Panc1 (cell line): ENCODE results near the gene BACH2. TPM values are rescaled to one million over a fixed set of nuclear protein-coding genes. Genes with fewer than 3 reads are reported as not detected.

Experiments
- ATAC-seq: fragments of 200-7000 bp; cut with Tn5 transposase; 2 replicates; pipeline ENCODE4 v1.9.1; 2020; ENCODE audit warnings: mild to moderate bottlenecking, moderate library complexity
- BruUV-seq: library from RNA; stranded (reverse); fragments of 400-500 nt; replicated peaks from 2 replicates; lab custom pipeline; 2021; lab: Mats Ljungman, UMichigan
- CTCF ChIA-PET: fragments of 300-600 bp; sonication (Branson Sonifier 250); formaldehyde crosslinking; loops from one replicate; lab custom pipeline; 2022; ENCODE audit warnings: antibody characterized with exemption; lab: Charles Lee
- POLR2A ChIA-PET: fragments of 300-600 bp; sonication (Branson Sonifier 250); formaldehyde crosslinking; loops from one replicate; lab custom pipeline; 2022; ENCODE audit warnings: antibody characterized with exemption; lab: Charles Lee
- DNase-seq: peaks from one replicate; pipeline ENCODE4 v3.0.0-alpha.2; 2010; ENCODE audit warnings: low read depth, low spot score
- H3K27ac ChIP-seq: 2 replicates; pipeline ENCODE4 v1.5.1; 2011; ENCODE audit warnings: mild to moderate bottlenecking, low read length, inconsistent platforms
- H3K27me3 ChIP-seq: fragments of 200-500 bp; sonication (Bioruptor generic); 2 replicates; pipeline ENCODE4 v1.6.0; 2014; ENCODE audit warnings: low read length, inconsistent platforms; ENCODE audit not compliant: control insufficient read depth, insufficient read depth
- H3K36me3 ChIP-seq: fragments of 200-500 bp; sonication (Bioruptor generic); 2 replicates; pipeline ENCODE4 v1.5.1; 2014; ENCODE audit warnings: inconsistent platforms, mild to moderate bottlenecking, low read length, moderate library complexity; ENCODE audit not compliant: control insufficient read depth, insufficient read depth
- H3K4me1 ChIP-seq: 2 replicates; pipeline ENCODE4 v1.5.1; 2011; ENCODE audit warnings: inconsistent platforms, mild to moderate bottlenecking, low read length, moderate library complexity; ENCODE audit not compliant: control insufficient read depth, insufficient read depth
- H3K4me3 ChIP-seq, 2 experiments: 2 replicates each; pipeline ENCODE4 v1.5.1; 2011 to 2012; ENCODE audit warnings: low read depth in 2 of 2, low read length in 2 of 2, mild to moderate bottlenecking in 2 of 2, inconsistent platforms in 1 of 2, moderate library complexity in 1 of 2
- H3K9me3 ChIP-seq: fragments of 200-500 bp; sonication (Bioruptor generic); 2 replicates; pipeline ENCODE4 v1.5.1; 2014; ENCODE audit warnings: low read depth, mild to moderate bottlenecking, inconsistent platforms, low read length, moderate library complexity; ENCODE audit not compliant: control insufficient read depth, insufficient read depth
- CTCF ChIP-seq: fragments of 450-650 bp; IDR thresholded peaks from 2 replicates; pipeline ENCODE4 v1.5.1; 2017; ENCODE audit warnings: mild to moderate bottlenecking
- POLR2AphosphoS5 ChIP-seq: IDR thresholded peaks from 2 replicates; pipeline ENCODE4 v1.6.1; 2012; ENCODE audit warnings: mild to moderate bottlenecking, low read depth, low read length, moderate library complexity
- REST ChIP-seq, 2 experiments: IDR thresholded peaks; 2 replicates each; pipeline ENCODE4 v1.6.1; 2011 to 2012; ENCODE audit warnings: low read depth in 2 of 2, control low read depth in 1 of 2, low read length in 1 of 2, mild to moderate bottlenecking in 1 of 2, moderate library complexity in 1 of 2; ENCODE audit not compliant: insufficient read depth in 1 of 2
- SIN3A ChIP-seq: IDR thresholded peaks from 2 replicates; pipeline ENCODE4 v1.6.1; 2012; ENCODE audit warnings: low read depth, mild to moderate bottlenecking, low read length, moderate library complexity, borderline replicate concordance; ENCODE audit not compliant: insufficient read depth
- TCF7L2 ChIP-seq: IDR thresholded peaks from 2 replicates; pipeline ENCODE4 v1.6.1; 2011; ENCODE audit warnings: mild to moderate bottlenecking, low read depth, low read length, inconsistent platforms
- in situ Hi-C: cut with HindIII; loops from 2 replicates; pipeline ENCODE4 v1.10.0; 2016; ENCODE audit warnings: low sequenced_read_pairs, low pct_unique_long_range_greater_than_20kb
- intact Hi-C: fragments of 100-400 bp; cut with micrococcal nuclease; formaldehyde crosslinking; loops from one replicate; pipeline ENCODE4 v1.10.0; 2022; ENCODE audit not compliant: unreplicated experiment
- total RNA-seq: library from RNA; stranded (reverse); gene quantifications from one replicate; pipeline ENCODE4 v1.2.1, GENCODE V29; 2021; ENCODE audit not compliant: unreplicated experiment

BACH2 gene
- total RNA-seq, 1 experiment from 2014 or later, result 1.6 TPM

GRCh38 chr6:89938014-89938413, 358.6 kb downstream of the BACH2 start:
- no TSS peak for BruUV-seq
- CTCF ChIA-PET, result no interaction called here
- intact Hi-C loops, result no loop called here

GRCh38 chr6:89936177-89936576, 360.5 kb downstream of the BACH2 start:
- Histone ChIP-seq H3K27me3 (no peaks in the 10 kb centered on the region), H3K36me3 (no peaks in the 10 kb centered on the region), H3K9me3 (no peaks in the 10 kb centered on the region), H3K4me3 (no peak overlapping the region), H3K27ac (no peak overlapping the region), H3K4me1 (0 out of 2 replicates have a peak, but pooled peaks cover 2% of the 10 kb centered on the region)
- ChIA-PET CTCF (interaction anchor here (0.5 kb wide), 1 partner anchor 441 kb away, joined by 6 read pairs; no protein-coding TSS in a partner anchor), POLR2A (interaction anchor here (0.6 kb wide), 1 partner anchor 573 kb away, joined by 3 read pairs; no protein-coding TSS in a partner anchor)
- ATAC-seq (no peak), DNase-seq (no peak)
- TF ChIP-seq REST (IDR thresholded peaks at IDR 0.05; ENCODE audit: insufficient read depth in 1 of 2, low read depth in 2 of 2, low read length in 1 of 2), result no peak
- TF ChIP-seq TCF7L2, result no peak
- TF ChIP-seq POLR2AphosphoS5, result no peak
- no peak for TF ChIP-seq SIN3A
- no peak for TF ChIP-seq CTCF
- in situ Hi-C loops (no loop called here), intact Hi-C loops (no loop called here)
- BruUV-seq, result no TSS peak

More at GRCh38 chr6:89938014-89938413, 358.6 kb downstream of the BACH2 start:
- no peak overlapping the region for H3K4me3 ChIP-seq
- no peaks in the 10 kb centered on the region for H3K27me3 ChIP-seq
- peaks cover 2% of the 10 kb centered on the region; the same call in 1 of the 2 replicates for H3K4me1 ChIP-seq
- no peak for TF ChIP-seq POLR2AphosphoS5
- TF ChIP-seq SIN3A, result no peak
- TF ChIP-seq CTCF, result no peak
- TF ChIP-seq REST (IDR thresholded peaks at IDR 0.05; ENCODE audit: insufficient read depth in 1 of 2, low read depth in 2 of 2, low read length in 1 of 2), result no peak
- TF ChIP-seq TCF7L2, result no peak
- POLR2A ChIA-PET, result no interaction called here
- in situ Hi-C loops, result no loop called here
- no peaks in the 10 kb centered on the region for H3K36me3 ChIP-seq
- DNase-seq (no peak), ATAC-seq (no peak)
- no peak overlapping the region for H3K27ac ChIP-seq
- no peaks in the 10 kb centered on the region for H3K9me3 ChIP-seq
